HFFc6 (cell line): Measurements from ENCODE around the gene TGFBI. TPM values are rescaled to one million over a fixed set of nuclear protein-coding genes. Genes with fewer than 3 reads are reported as not detected.

Experiments used
- DNase-seq: peaks from one replicate; pipeline ENCODE4 v3.0.0-alpha.2; 2018
- H3K27ac Mint-ChIP-seq: 2 replicates; pipeline ENCODE4 v1.8.0; 2020; ENCODE audit warnings: mild to moderate bottlenecking, mixed read lengths
- H3K27me3 Mint-ChIP-seq: 2 replicates; pipeline ENCODE4 v1.8.0; 2021; ENCODE audit warnings: mild to moderate bottlenecking, moderate library complexity, mixed read lengths; ENCODE audit not compliant: insufficient read depth
- H3K36me3 Mint-ChIP-seq: 2 replicates; pipeline ENCODE4 v1.8.0; 2021; ENCODE audit warnings: low read depth, mixed read lengths
- H3K4me1 Mint-ChIP-seq: 2 replicates; pipeline ENCODE4 v1.8.0; 2020; ENCODE audit warnings: low read depth, mixed read lengths
- H3K4me3 Mint-ChIP-seq: 2 replicates; pipeline ENCODE4 v1.8.0; 2020; ENCODE audit warnings: mild to moderate bottlenecking, moderate library complexity, mixed read lengths
- H3K9me3 Mint-ChIP-seq: 2 replicates; pipeline ENCODE4 v1.8.0; 2020; ENCODE audit warnings: mild to moderate bottlenecking, mixed read lengths
- total RNA-seq, 6 experiments: library from RNA; stranded (reverse); fragmentation: NEBNext Ultra II Directional; extraction: Animal tissue kit (Norgen Biotek cat#: 25700); gene quantifications; 2 replicates in 1 of 6; 3 replicates in 5 of 6; pipeline ENCODE4 v1.2.3, GENCODE V29; 2021
- TF ChIP-seq, protein P1 (sequence below): fragments of 200-600 bp; sonication (generic); IDR thresholded peaks from 2 replicates; pipeline ENCODE4 v1.5.0; 2021; ENCODE audit warnings: antibody characterized with exemption, mild to moderate bottlenecking

Gene TGFBI
- total RNA-seq, 6 experiments from 2014 or later: 529 to 911 (median 784) TPM

DNA sequence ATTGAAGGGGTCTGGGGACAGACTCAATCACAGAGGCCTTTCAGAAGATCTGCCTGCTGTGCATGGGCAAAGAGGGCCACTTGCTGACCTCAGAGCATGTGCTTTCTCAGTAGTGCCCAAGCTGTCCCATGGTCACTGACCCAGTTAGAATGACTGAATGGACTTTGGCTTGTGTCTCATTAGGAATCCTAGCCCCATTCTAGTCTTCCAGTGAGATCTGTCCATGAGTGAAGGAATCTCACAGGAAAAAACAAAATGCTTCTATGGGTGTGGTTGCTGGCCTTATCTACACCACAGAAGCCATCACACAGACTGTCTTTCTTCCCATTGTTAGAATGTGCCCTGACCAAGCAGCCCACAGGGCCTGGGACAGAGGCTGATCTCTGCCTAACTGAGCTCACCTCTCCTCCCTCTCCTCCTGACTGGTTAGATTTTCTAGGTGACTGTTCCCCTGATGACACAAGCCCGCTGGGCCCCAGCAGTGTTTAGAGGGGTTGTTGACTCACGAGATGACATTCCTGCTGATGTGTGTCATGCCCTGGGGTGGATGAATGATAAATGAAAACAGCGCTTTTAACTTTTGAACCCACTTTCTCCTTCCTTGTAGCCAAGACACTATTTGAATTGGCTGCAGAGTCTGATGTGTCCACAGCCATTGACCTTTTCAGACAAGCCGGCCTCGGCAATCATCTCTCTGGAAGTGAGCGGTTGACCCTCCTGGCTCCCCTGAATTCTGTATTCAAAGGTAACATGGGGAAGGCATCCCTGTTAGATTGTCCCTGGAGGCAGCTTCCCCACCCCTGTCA is 24.8 kb downstream of the TGFBI start:
- Mint-ChIP-seq H3K9me3 (no peaks in the 10 kb centered on the region), H3K4me1 (peaks cover 74% of the 10 kb centered on the region), H3K27ac (peak overlapping the region; percentile 98), H3K27me3 (peaks cover under 1% of the 10 kb centered on the region), H3K36me3 (peaks cover 54% of the 10 kb centered on the region), H3K4me3 (peak overlapping the region; percentile 56)
- TF ChIP-seq, protein P1, sequence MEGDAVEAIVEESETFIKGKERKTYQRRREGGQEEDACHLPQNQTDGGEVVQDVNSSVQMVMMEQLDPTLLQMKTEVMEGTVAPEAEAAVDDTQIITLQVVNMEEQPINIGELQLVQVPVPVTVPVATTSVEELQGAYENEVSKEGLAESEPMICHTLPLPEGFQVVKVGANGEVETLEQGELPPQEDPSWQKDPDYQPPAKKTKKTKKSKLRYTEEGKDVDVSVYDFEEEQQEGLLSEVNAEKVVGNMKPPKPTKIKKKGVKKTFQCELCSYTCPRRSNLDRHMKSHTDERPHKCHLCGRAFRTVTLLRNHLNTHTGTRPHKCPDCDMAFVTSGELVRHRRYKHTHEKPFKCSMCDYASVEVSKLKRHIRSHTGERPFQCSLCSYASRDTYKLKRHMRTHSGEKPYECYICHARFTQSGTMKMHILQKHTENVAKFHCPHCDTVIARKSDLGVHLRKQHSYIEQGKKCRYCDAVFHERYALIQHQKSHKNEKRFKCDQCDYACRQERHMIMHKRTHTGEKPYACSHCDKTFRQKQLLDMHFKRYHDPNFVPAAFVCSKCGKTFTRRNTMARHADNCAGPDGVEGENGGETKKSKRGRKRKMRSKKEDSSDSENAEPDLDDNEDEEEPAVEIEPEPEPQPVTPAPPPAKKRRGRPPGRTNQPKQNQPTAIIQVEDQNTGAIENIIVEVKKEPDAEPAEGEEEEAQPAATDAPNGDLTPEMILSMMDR: no peak
- peak; percentile 97 for DNase-seq

GRCh38 chr5:136054142-136055019 is 25.6 kb downstream of the TGFBI start:
- no peak for DNase-seq
- peak overlapping the region; percentile 98 for H3K27ac Mint-ChIP-seq
- peaks cover 77% of the 10 kb centered on the region for H3K4me1 Mint-ChIP-seq
- H3K36me3 Mint-ChIP-seq: peaks cover 56% of the 10 kb centered on the region
- H3K4me3 Mint-ChIP-seq: peak overlapping the region; percentile 56
- no peaks in the 10 kb centered on the region for H3K9me3 Mint-ChIP-seq
- TF ChIP-seq, protein P1: no peak
- no peaks in the 10 kb centered on the region; the same call in 1 of the 2 replicates for H3K27me3 Mint-ChIP-seq

- TF ChIP-seq, protein P1: no peak
- H3K4me3 Mint-ChIP-seq: no peak overlapping the region
- no peak for DNase-seq
- peaks cover 59% of the 10 kb centered on the region for H3K36me3 Mint-ChIP-seq
- peaks cover 83% of the 10 kb centered on the region for H3K4me1 Mint-ChIP-seq
- H3K9me3 Mint-ChIP-seq: no peaks in the 10 kb centered on the region
- H3K27ac Mint-ChIP-seq: no peak overlapping the region
- no peaks in the 10 kb centered on the region; the same call in 1 of the 2 replicates for H3K27me3 Mint-ChIP-seq
Measured at GRCh38 chr5:136055612-136056309, 27.0 kb downstream of the TGFBI start.

DNA sequence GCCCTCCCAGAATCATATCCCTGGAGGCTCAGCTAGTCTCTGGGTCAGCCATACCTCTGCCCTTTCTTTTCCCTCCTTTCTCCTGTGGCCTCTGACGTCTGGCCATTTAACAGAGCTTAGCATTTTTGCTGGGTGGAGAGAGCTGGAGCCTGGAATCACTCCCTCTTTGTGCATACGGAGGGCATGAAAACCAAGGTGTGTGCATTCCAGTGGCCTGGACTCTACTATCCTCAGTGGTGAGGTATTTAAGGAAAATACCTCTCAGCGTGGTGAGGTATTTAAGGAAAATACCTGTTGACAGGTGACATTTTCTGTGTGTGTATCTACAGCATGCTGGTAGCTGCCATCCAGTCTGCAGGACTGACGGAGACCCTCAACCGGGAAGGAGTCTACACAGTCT is 27.5 kb downstream of the TGFBI start:
- H3K36me3 Mint-ChIP-seq: peaks cover 60% of the 10 kb centered on the region
- H3K27me3 Mint-ChIP-seq: no peaks in the 10 kb centered on the region; the same call in 1 of the 2 replicates
- H3K27ac Mint-ChIP-seq: peak overlapping the region; percentile 80; the same call in 1 of the 2 replicates
- TF ChIP-seq, protein P1: no peak
- H3K4me3 Mint-ChIP-seq: no peak overlapping the region
- no peak for DNase-seq
- H3K9me3 Mint-ChIP-seq: no peaks in the 10 kb centered on the region
- H3K4me1 Mint-ChIP-seq: peaks cover 83% of the 10 kb centered on the region

DNA sequence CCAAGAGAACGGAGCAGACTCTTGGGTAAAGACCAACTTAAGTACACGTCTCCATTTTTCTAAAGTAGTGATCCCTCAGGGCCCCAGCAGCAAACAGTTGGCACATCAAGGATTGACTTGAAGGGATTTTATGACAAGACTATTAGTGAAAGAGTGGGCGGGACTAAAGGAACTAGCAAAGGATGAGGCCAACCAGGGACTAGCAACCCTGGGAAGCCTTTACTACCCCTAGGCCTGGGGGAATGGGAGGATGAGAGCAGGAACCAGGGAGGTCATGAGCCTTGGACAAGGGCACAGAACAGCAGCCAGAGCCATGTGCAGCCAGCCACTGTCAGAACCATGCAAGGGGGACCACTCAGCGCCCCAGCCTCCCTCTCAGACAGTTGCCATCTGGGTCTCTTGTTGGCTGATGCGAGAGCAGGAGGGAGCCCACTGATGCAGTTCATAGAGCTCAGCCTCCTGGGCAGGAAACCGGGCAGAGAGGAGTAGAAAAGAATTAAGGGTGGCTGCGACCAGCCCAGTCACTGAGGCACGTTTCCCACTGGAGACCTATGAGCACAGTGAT is 28.1 kb downstream of the TGFBI start:
- H3K36me3 Mint-ChIP-seq: peaks cover 63% of the 10 kb centered on the region
- H3K4me1 Mint-ChIP-seq: peaks cover 81% of the 10 kb centered on the region
- TF ChIP-seq, protein P1: no peak
- H3K27ac Mint-ChIP-seq: peak overlapping the region; percentile 80
- H3K9me3 Mint-ChIP-seq: no peaks in the 10 kb centered on the region
- no peaks in the 10 kb centered on the region; the same call in 1 of the 2 replicates for H3K27me3 Mint-ChIP-seq
- peak overlapping the region; percentile 56; the same call in 1 of the 2 replicates for H3K4me3 Mint-ChIP-seq
- no peak for DNase-seq
